Measurements from ENCODE around the gene GOLIM4.
"Not testable (repeated sequence)": the region's sequence is repeated elsewhere in the genome, so short reads cannot be mapped to it uniquely, and the experiment has no call there.

GOLIM4 gene

GRCh38 chr3:168095611-168096209 is at the start of gene GOLIM4:
GOLIM4 (minus strand) TSS chr3:168095924; CDS start chr3:168095285, 639 bp downstream.
- in situ Hi-C loops (cut with MboI; ENCODE audit: low sequenced_read_pairs): no loop called here

- in situ Hi-C loops (cut with MboI; ENCODE audit: low sequenced_read_pairs): no loop called here
Measured at GRCh38 chr3:168141405-168141998, 45.8 kb upstream of the GOLIM4 start.

GRCh38 chr3:168139947-168140346 is 44.2 kb upstream of the GOLIM4 start:
- in situ Hi-C loops (cut with MboI; ENCODE audit: low sequenced_read_pairs): no loop called here

GRCh38 chr3:168138421-168138820 is 42.7 kb upstream of the GOLIM4 start:
- in situ Hi-C loops (cut with MboI; ENCODE audit: low sequenced_read_pairs): no loop called here

- in situ Hi-C loops (cut with MboI; ENCODE audit: low sequenced_read_pairs): no loop called here
Measured at GRCh38 chr3:168134931-168135330, 39.2 kb upstream of the GOLIM4 start.

- in situ Hi-C loops (cut with MboI; ENCODE audit: low sequenced_read_pairs): not testable (repeated sequence)
Measured at GRCh38 chr3:168130250-168130649, 34.5 kb upstream of the GOLIM4 start.

- in situ Hi-C loops (cut with MboI; ENCODE audit: low sequenced_read_pairs): not testable (repeated sequence)
Measured at GRCh38 chr3:168128463-168128862, 32.7 kb upstream of the GOLIM4 start.

GRCh38 chr3:168127466-168127865 is 31.7 kb upstream of the GOLIM4 start:
- in situ Hi-C loops (cut with MboI; ENCODE audit: low sequenced_read_pairs): no loop called here

GRCh38 chr3:168124791-168125190 is 29.1 kb upstream of the GOLIM4 start:
- in situ Hi-C loops (cut with MboI; ENCODE audit: low sequenced_read_pairs): no loop called here

GRCh38 chr3:168124291-168124690 is 28.6 kb upstream of the GOLIM4 start:
- in situ Hi-C loops (cut with MboI; ENCODE audit: low sequenced_read_pairs): no loop called here

- in situ Hi-C loops (cut with MboI; ENCODE audit: low sequenced_read_pairs): no loop called here
Measured at GRCh38 chr3:168123201-168124176, 27.8 kb upstream of the GOLIM4 start.

- in situ Hi-C loops (cut with MboI; ENCODE audit: low sequenced_read_pairs): no loop called here
Measured at GRCh38 chr3:168121184-168122017, 25.7 kb upstream of the GOLIM4 start.

GRCh38 chr3:168117853-168118313 is 22.2 kb upstream of the GOLIM4 start:
- in situ Hi-C loops (cut with MboI; ENCODE audit: low sequenced_read_pairs): no loop called here

GRCh38 chr3:168117059-168117458 is 21.3 kb upstream of the GOLIM4 start:
- in situ Hi-C loops (cut with MboI; ENCODE audit: low sequenced_read_pairs): no loop called here

GRCh38 chr3:168116279-168116678 is 20.6 kb upstream of the GOLIM4 start:
- in situ Hi-C loops (cut with MboI; ENCODE audit: low sequenced_read_pairs): no loop called here

GRCh38 chr3:168113848-168114247 is 18.1 kb upstream of the GOLIM4 start:
- in situ Hi-C loops (cut with MboI; ENCODE audit: low sequenced_read_pairs): no loop called here

- in situ Hi-C loops (cut with MboI; ENCODE audit: low sequenced_read_pairs): no loop called here
Measured at GRCh38 chr3:168112894-168113293, 17.2 kb upstream of the GOLIM4 start.

- in situ Hi-C loops (cut with MboI; ENCODE audit: low sequenced_read_pairs): no loop called here
Measured at GRCh38 chr3:168104361-168104760, 8.6 kb upstream of the GOLIM4 start.

- in situ Hi-C loops (cut with MboI; ENCODE audit: low sequenced_read_pairs): no loop called here
Measured at GRCh38 chr3:168102735-168103410, 7.1 kb upstream of the GOLIM4 start.

Measured in hTERT RPE-1 (cell line).